HFF-Myc (cell line): Measurements from ENCODE around the gene UTY.
A peak's percentile ranks its signal among the peaks of the same experiment; 100 is the strongest.
"Not testable (repeated sequence)": the region's sequence is repeated elsewhere in the genome, so short reads cannot be mapped to it uniquely, and the experiment has no call there.

Experiments
- DNase-seq: peaks from one replicate; pipeline ENCODE4 v3.0.0-alpha.2; 2011; ENCODE audit warnings: low read depth; ENCODE audit errors: extremely low read depth
- H3K4me3 ChIP-seq: replicated peaks from 2 replicates; pipeline ENCODE4 v1.5.1; 2011; ENCODE audit warnings: low read depth, mild to moderate bottlenecking, control low read depth, low read length
- TF ChIP-seq, protein P1 (sequence below): IDR thresholded peaks from 2 replicates; pipeline ENCODE4 v1.5.1; 2012; ENCODE audit warnings: mild to moderate bottlenecking, low read depth, low read length, control low read depth; ENCODE audit errors: missing control alignments

The UTY gene

DNA sequence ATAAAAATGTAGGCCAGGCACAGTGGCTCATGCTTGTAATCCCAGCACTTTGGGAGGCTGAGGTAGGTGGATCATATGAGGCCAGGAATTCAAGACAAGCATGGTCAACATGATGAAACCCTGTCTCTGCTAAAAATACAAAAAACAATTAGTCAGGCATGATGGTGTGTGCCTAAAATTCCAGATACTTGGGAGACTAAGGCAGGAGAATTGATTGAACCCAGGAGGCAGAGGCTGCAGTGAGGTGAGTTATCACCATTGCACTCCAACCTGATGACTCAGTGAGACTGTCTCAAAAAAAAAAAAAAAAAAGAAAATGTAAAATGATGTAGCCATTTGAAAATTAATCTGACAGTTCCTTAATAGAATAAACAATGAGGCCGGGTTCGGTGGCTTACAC lies 171.9 kb downstream of the UTY start:
- H3K4me3 ChIP-seq: no peak overlapping the region
- no peak for DNase-seq
- TF ChIP-seq, protein P1, sequence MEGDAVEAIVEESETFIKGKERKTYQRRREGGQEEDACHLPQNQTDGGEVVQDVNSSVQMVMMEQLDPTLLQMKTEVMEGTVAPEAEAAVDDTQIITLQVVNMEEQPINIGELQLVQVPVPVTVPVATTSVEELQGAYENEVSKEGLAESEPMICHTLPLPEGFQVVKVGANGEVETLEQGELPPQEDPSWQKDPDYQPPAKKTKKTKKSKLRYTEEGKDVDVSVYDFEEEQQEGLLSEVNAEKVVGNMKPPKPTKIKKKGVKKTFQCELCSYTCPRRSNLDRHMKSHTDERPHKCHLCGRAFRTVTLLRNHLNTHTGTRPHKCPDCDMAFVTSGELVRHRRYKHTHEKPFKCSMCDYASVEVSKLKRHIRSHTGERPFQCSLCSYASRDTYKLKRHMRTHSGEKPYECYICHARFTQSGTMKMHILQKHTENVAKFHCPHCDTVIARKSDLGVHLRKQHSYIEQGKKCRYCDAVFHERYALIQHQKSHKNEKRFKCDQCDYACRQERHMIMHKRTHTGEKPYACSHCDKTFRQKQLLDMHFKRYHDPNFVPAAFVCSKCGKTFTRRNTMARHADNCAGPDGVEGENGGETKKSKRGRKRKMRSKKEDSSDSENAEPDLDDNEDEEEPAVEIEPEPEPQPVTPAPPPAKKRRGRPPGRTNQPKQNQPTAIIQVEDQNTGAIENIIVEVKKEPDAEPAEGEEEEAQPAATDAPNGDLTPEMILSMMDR: no peak

DNA sequence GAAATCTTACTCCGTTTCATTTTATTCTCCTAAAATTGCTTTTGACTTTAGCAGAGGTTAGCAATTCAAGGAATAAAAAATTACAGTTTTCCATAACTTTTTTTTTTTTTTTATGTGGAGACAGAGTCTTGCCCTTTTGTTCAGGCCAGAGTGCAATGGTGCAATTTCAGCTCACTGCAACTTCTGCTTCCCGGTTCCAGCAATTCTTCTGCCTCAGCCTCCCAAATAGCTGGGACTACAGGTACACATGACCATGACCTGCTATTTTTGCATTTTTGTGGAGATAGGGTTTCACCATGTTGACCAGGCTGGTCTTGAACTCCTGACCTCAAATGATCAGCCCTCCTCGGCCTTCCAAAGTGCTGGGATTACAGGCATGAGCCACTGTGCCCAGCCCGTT lies 179.0 kb downstream of the UTY start:
- H3K4me3 ChIP-seq: no peak overlapping the region
- no peak for DNase-seq
- TF ChIP-seq, protein P1: no peak

DNA sequence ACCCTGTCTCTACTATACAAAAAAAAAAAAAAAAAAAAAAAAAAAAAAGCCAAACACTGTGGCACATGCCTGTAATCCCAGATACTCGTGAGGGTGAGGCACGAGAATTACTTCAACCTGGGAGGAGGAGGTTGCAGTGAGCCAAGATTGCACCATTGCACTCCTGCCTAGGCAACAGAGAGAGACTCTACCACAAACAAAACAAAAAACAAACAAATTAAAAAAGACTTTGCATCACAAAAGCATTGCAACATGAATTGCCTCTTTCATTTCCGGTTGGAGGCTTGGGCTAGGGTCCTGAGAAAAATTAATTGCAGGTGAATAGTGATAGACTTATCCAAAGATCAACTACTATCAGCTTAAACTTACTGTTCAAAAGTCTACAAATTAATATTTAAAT lies 180.4 kb downstream of the UTY start:
- H3K4me3 ChIP-seq: no peak overlapping the region
- TF ChIP-seq, protein P1: no peak
- no peak for DNase-seq

DNA sequence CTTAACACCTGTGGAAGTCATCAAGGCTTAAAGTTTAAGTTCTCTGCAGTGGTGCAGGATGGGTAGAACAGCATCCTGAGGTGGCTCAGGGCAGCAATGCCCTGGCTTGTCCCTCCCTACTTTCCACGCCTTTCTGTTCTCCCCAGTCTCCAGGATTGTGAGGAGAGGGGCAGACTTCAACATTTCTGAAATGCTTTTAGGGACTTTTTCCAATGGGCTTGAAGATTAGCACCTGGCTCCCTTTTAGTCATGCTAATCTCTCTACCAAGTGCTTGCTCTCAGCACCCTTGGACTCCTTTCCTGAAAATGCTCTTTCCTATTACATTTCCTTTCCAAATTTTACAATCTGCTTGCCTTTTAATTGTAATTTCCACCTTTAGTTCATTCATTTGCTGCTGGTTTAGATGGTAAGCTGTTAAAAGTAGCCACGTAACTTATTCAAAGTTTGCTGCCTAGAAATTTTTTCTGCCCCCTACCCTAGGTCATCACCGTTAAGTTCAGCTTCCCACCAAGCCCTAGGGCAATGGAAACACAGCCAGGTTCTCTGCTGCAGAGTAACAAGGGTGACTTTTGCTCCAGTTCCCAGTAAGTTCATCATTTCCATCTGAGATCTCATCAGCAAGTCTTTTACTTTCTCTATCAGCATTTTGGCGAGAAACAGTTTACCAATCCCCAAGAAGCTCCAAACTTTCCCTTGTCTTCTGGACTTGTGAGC lies 183.5 kb downstream of the UTY start:
- no peak for DNase-seq
- TF ChIP-seq, protein P1: no peak
- no peak overlapping the region for H3K4me3 ChIP-seq

DNA sequence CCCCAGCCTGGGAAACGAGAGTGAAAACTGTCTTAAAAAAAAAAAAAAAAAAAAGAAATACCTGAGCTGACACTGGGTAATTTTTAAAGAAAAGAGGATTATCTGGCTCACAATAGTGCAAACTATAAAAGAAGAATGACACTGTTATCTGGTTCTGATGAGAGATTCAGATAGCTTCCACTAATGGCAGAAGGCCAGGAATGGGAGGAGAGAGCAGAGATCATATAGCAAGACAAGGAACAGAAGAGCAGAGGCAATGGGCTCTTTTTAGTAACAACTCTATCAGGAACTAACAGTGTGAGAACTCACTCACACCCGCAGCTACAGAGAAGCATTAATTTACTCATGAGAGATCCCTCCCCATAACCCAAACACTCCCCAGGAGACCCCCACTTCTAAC lies 184.8 kb downstream of the UTY start:
- no peak overlapping the region for H3K4me3 ChIP-seq
- DNase-seq: no peak
- TF ChIP-seq, protein P1: no peak

DNA sequence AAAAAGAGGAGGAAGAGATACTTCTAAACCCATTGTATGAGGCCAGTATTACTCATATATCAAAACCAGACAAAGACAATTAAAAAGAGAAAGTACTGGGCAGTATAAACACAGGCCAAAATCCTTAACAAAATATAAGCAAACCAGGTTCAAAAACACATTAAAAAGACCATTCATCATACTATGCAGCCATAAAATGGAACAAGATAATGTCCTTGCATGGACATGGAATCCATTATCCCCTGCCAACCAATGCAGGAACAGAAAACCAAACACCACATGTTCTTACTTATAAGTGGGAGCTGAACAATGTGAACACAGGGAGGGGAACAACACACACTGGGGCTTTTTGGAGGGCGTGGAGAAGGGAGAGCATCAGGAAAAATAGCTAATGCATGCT lies 188.6 kb downstream of the UTY start:
- TF ChIP-seq, protein P1: no peak
- peak; percentile 33 for DNase-seq
- no peak overlapping the region for H3K4me3 ChIP-seq

DNA sequence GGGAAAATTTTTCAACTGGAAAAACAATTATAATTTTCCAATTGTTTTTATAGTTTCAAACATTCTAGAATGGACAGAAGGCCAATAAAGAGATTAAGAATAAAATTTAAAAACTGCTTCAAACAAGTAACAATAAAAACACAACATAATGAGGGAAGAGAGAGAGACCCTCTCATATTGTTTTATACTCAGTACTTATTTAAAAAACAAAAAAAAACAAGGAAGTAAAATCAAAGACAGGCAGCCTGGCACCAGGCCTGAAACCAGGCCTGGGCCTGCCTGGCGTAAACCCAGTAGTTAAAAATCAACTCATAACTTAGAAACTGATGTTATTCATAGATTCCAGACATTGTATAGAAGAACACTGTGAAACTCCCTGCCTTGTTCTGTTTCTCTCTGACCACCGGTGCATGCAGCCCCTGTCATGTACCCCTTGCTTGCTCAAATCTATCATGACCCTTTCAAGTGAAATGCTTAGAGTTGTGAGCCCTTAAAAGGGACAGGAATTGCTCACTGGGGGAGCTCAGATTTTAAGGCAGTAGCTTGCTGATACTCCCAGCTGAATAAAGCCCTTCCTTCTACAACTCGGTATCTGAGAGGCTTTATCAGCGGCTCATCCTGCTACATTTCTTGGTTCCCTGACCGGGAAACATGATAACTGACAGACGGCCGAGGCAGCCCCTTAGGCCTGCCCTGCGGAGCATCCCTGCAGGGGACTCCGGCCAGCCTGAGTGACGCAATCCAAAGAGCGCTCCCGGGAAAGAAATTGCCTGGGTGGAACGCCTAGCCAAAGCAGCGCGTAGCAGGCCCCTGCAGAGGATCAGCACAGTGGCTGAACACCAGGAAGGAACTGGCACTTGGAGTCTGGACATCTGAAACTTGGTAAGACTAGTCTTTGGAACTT lies 197.4 kb downstream of the UTY start:
- H3K4me3 ChIP-seq, DNase-seq: not testable (repeated sequence)
